HG02623 (cell line): ENCODE measurements around the gene NDST4.

Source experiments
- ATAC-seq: cut with Tn5 transposase; IDR thresholded peaks from one replicate; pipeline ENCODE4 v1.9.1; 2021; ENCODE audit warnings: moderate library complexity; ENCODE audit not compliant: unreplicated experiment

Gene NDST4

GRCh38 chr4:114921191-114921590 lies 192.2 kb downstream of the NDST4 start:
- no peak for ATAC-seq

GRCh38 chr4:114911111-114911510 lies 202.3 kb downstream of the NDST4 start:
- no peak for ATAC-seq

GRCh38 chr4:114907568-114907967 lies 205.9 kb downstream of the NDST4 start:
- no peak for ATAC-seq

GRCh38 chr4:114905017-114905416 lies 208.4 kb downstream of the NDST4 start:
- no peak for ATAC-seq

- ATAC-seq: no peak
Measured at GRCh38 chr4:114900934-114901333, 212.5 kb downstream of the NDST4 start.

- ATAC-seq: no peak
Measured at GRCh38 chr4:114890773-114891172, 222.6 kb downstream of the NDST4 start.

GRCh38 chr4:114886761-114887160 lies 226.7 kb downstream of the NDST4 start:
- no peak for ATAC-seq

GRCh38 chr4:114883641-114884040 lies 229.8 kb downstream of the NDST4 start:
- no peak for ATAC-seq

- no peak for ATAC-seq
Measured at GRCh38 chr4:114879916-114880669, 233.3 kb downstream of the NDST4 start.

- no peak for ATAC-seq
Measured at GRCh38 chr4:114875630-114876029, 237.8 kb downstream of the NDST4 start.

- no peak for ATAC-seq
Measured at GRCh38 chr4:114874321-114874720, 239.1 kb downstream of the NDST4 start.

GRCh38 chr4:114870987-114871386 lies 242.4 kb downstream of the NDST4 start:
- ATAC-seq: no peak

GRCh38 chr4:114866901-114867670 lies 246.3 kb downstream of the NDST4 start:
- no peak for ATAC-seq

GRCh38 chr4:114864060-114864459 lies 249.4 kb downstream of the NDST4 start:
- no peak for ATAC-seq

- ATAC-seq: no peak
Measured at GRCh38 chr4:114860786-114861185, 252.6 kb downstream of the NDST4 start.

GRCh38 chr4:114857831-114858230 lies 255.6 kb downstream of the NDST4 start:
- ATAC-seq: no peak

GRCh38 chr4:114839986-114840385 lies 273.4 kb downstream of the NDST4 start:
- ATAC-seq: no peak

GRCh38 chr4:114830628-114831027 lies 282.8 kb downstream of the NDST4 start:
- no peak for ATAC-seq

GRCh38 chr4:114827651-114828050 lies 285.8 kb downstream of the NDST4 start:
- ATAC-seq: no peak

GRCh38 chr4:114815760-114816159 lies 297.7 kb downstream of the NDST4 start:
- no peak for ATAC-seq

GRCh38 chr4:114813961-114814360 lies 299.5 kb downstream of the NDST4 start:
- ATAC-seq: no peak

- ATAC-seq: no peak
Measured at GRCh38 chr4:114811564-114812301, 301.7 kb downstream of the NDST4 start.
